Esophagus muscularis mucosa (tissue), 4 donors: ENCODE data around the gene TMEM158. TPM values are rescaled to one million over a fixed set of nuclear protein-coding genes. Genes with fewer than 3 reads are reported as not detected.

Experiments used
- DNase-seq: peaks from one replicate; pipeline ENCODE4 v3.0.0-alpha.2; 2017; ENCODE audit errors: extremely low spot score
- H3K27ac ChIP-seq, 4 donors: fragments of 200-600 bp; sonication (generic); replicated peaks in 1 of 4; 1 replicate in 3 of 4; 2 replicates in 1 of 4; pipeline ENCODE4 v1.5.1; 2016 to 2019; ENCODE audit warnings: mild to moderate bottlenecking in 1 of 4
- H3K27me3 ChIP-seq, 4 donors: fragments of 200-600 bp; sonication (generic); one replicate each; pipeline versions ENCODE4 v1.5.1 to v1.6.0; 2016 to 2019
- H3K36me3 ChIP-seq, 4 donors: fragments of 200-600 bp; sonication (generic); one replicate each; pipeline ENCODE4 v1.5.1; 2016 to 2019
- H3K4me1 ChIP-seq, 4 donors: fragments of 200-600 bp; sonication (generic); one replicate each; pipeline ENCODE4 v1.5.1; 2016 to 2019
- H3K4me3 ChIP-seq, 4 donors: fragments of 200-600 bp; sonication (generic); 1 replicate in 2 of 4; 2 replicates in 2 of 4; pipeline ENCODE4 v1.5.1; 2016 to 2019; ENCODE audit warnings: mild to moderate bottlenecking in 4 of 4, moderate library complexity in 1 of 4
- H3K9me3 ChIP-seq, 4 donors: fragments of 200-600 bp; sonication (generic); 1 replicate in 3 of 4; 2 replicates in 1 of 4; pipeline ENCODE4 v1.5.1; 2016 to 2019
- CTCF ChIP-seq, 3 experiments: fragments of 200-600 bp in 2 of 3; fragments of 450-650 bp in 1 of 3; sonication (generic) in 2 of 3; IDR thresholded peaks; one replicate each; pipeline ENCODE4 v1.5.1; 2017 to 2019; ENCODE audit warnings: antibody characterized with exemption in 3 of 3, mild to moderate bottlenecking in 2 of 3, moderate library complexity in 1 of 3
- EP300 ChIP-seq: sonication (generic); formaldehyde crosslinking; IDR thresholded peaks from one replicate; pipeline ENCODE4 v1.6.1; 2017; ENCODE audit warnings: antibody characterized with exemption
- POLR2A ChIP-seq: fragments of 450-650 bp; IDR thresholded peaks from one replicate; pipeline ENCODE4 v1.6.1; 2017; ENCODE audit warnings: antibody characterized with exemption, moderate library complexity, mild to moderate bottlenecking, low read depth
- POLR2AphosphoS5 ChIP-seq, 2 donors: sonication (generic); formaldehyde crosslinking; IDR thresholded peaks; one replicate each; pipeline ENCODE4 v1.6.1; 2017; ENCODE audit warnings: antibody characterized with exemption in 2 of 2
- WGBS: methylation state at CpG from one replicate; pipeline ENCODE4 v1.1.5; 2018; 5-methylcytosine and 5-hydroxymethylcytosine counted together
- intact Hi-C: fragments of 100-400 bp; cut with DNase I; formaldehyde crosslinking; loops from one replicate; pipeline ENCODE4 v1.15.1; 2023
- total RNA-seq, 4 donors: library from RNA; depleted of rRNA; stranded (reverse); fragments of >200 nt; gene quantifications; one replicate each; pipeline versions ENCODE4 v1.1.0 to v1.2.1, GENCODE V29; 2016

TMEM158 gene
- total RNA-seq, 4 donors from 2014 or later: 1.2 to 6.4 (median 2.3) TPM

- no peaks in the 10 kb centered on the region for H3K4me1 ChIP-seq
- TF ChIP-seq EP300 (no peak), POLR2AphosphoS5 (IDR thresholded peaks at IDR 0.05) (no peak), CTCF (IDR thresholded peaks at IDR 0.05) (no peak), POLR2A (no peak)
- H3K9me3 ChIP-seq: no peaks in the 10 kb centered on the region
- no peaks in the 10 kb centered on the region for H3K36me3 ChIP-seq
- H3K4me3 ChIP-seq: no peak overlapping the region
- DNase-seq: no peak
- intact Hi-C loops: no loop called here
- H3K27me3 ChIP-seq: no peaks in the 10 kb centered on the region
- H3K27ac ChIP-seq: no peak overlapping the region
Measured at GRCh38 chr3:45259133-45259532, 33.0 kb upstream of the TMEM158 start.

- Histone ChIP-seq H3K4me3 (no peak overlapping the region), H3K9me3 (no peaks in the 10 kb centered on the region), H3K36me3 (no peaks in the 10 kb centered on the region), H3K27me3 (no peaks in the 10 kb centered on the region), H3K27ac (no peak overlapping the region), H3K4me1 (no peaks in the 10 kb centered on the region)
- TF ChIP-seq EP300 (no peak), CTCF (IDR thresholded peaks at IDR 0.05) (no peak), POLR2AphosphoS5 (IDR thresholded peaks at IDR 0.05) (no peak), POLR2A (no peak)
- intact Hi-C loops: no loop called here
- DNase-seq: no peak
- WGBS: 82% methylated on average over 3 of the region's 3 CpGs
Measured at GRCh38 chr3:45258317-45258716, 32.2 kb upstream of the TMEM158 start.

GRCh38 chr3:45253316-45253715, 27.2 kb upstream of the TMEM158 start:
- DNase-seq: no peak
- Histone ChIP-seq H3K9me3 (no peaks in the 10 kb centered on the region), H3K27me3 (no peaks in the 10 kb centered on the region), H3K27ac (no peak overlapping the region), H3K36me3 (no peaks in the 10 kb centered on the region), H3K4me3 (no peak overlapping the region), H3K4me1 (no peaks in the 10 kb centered on the region)
- no peak for TF ChIP-seq POLR2A
- TF ChIP-seq CTCF (IDR thresholded peaks at IDR 0.05): no peak
- TF ChIP-seq EP300: no peak
- TF ChIP-seq POLR2AphosphoS5 (IDR thresholded peaks at IDR 0.05): no peak
- intact Hi-C loops: no loop called here
- WGBS: 89% methylated on average over 3 of the region's 3 CpGs

GRCh38 chr3:45252826-45253225, 26.7 kb upstream of the TMEM158 start:
- no peaks in the 10 kb centered on the region for H3K4me1 ChIP-seq
- WGBS: 91% methylated on average over 5 of the region's 5 CpGs
- intact Hi-C loops: no loop called here
- H3K27ac ChIP-seq: no peak overlapping the region
- no peaks in the 10 kb centered on the region for H3K36me3 ChIP-seq
- no peak for DNase-seq
- no peak overlapping the region for H3K4me3 ChIP-seq
- no peaks in the 10 kb centered on the region for H3K27me3 ChIP-seq
- TF ChIP-seq EP300 (no peak), POLR2A (no peak), POLR2AphosphoS5 (IDR thresholded peaks at IDR 0.05) (no peak), CTCF (IDR thresholded peaks at IDR 0.05) (no peak)
- no peaks in the 10 kb centered on the region for H3K9me3 ChIP-seq

GRCh38 chr3:45249391-45249790, 23.3 kb upstream of the TMEM158 start:
- Histone ChIP-seq H3K4me1 (no peaks in the 10 kb centered on the region), H3K27me3 (no peaks in the 10 kb centered on the region), H3K4me3 (no peak overlapping the region), H3K9me3 (no peaks in the 10 kb centered on the region), H3K27ac (no peak overlapping the region), H3K36me3 (no peaks in the 10 kb centered on the region)
- DNase-seq: no peak
- 54% methylated on average over 1 of the region's 1 CpG for WGBS
- intact Hi-C loops: no loop called here
- TF ChIP-seq CTCF (IDR thresholded peaks at IDR 0.05): no peak
- TF ChIP-seq EP300: no peak
- TF ChIP-seq POLR2AphosphoS5 (IDR thresholded peaks at IDR 0.05): no peak
- no peak for TF ChIP-seq POLR2A
